NCI-H1092 treated with DMSO at 0.1 percent for 48 hours (cell line): Measurements from ENCODE around the gene PTGR2.
"Not testable (repeated sequence)": the region's sequence is repeated elsewhere in the genome, so short reads cannot be mapped to it uniquely, and the experiment has no call there.

Source experiments
- DNase-seq: peaks from one replicate; lab custom pipeline; 2025; lab: John Stamatoyannopoulos, UW

The PTGR2 gene

DNA sequence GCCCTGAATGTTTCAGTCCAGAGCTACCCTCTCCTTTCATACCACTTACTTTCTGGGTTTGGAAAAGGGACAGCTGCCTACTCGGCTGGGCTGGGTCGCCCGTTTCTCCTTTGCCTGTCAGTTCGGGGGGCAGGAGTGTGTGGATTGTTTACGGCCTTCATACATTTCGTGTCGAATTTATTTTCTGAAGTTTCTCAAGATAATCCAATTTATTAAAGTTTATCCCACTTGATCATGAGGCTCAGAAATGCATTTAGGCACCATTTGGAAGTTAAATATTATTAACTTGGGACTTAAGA, 35.6 kb downstream of the PTGR2 start:
- DNase-seq: no peak

DNA sequence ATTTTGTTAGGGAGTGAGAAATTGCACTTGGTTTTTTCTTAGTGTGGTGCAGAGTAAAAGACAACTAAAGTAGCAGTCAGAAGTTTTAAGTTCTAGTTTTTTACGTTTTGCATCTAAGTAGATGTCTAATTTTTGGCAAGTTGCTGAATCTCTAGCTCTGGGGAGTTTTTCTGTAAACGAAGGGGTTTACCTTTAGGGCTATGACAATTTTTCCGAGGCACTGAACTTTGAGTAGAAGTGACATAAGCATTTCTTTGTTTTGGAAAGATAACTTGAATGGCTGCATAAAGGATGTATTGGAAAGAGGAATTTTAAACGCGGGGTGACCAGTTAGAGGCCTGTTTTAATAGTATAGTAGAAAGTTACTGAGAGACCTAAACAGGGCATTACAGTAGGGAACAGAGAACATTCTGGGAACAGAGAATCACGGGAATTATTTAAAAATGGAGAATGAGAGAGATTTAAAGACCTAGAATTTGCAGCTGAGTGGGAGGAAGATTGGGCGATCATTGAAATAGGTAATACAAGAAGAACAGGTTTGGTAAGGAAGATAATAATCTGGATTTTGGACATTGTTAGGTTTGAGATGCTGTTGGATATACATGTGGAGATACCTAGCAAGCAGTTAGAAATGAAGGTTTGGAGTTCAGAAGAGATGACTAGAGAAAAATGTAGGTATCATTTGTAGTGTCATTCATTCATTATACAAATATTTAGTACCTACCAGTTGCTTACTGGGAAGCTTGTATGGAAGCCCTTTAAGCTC, 36.2 kb downstream of the PTGR2 start:
- no peak for DNase-seq

DNA sequence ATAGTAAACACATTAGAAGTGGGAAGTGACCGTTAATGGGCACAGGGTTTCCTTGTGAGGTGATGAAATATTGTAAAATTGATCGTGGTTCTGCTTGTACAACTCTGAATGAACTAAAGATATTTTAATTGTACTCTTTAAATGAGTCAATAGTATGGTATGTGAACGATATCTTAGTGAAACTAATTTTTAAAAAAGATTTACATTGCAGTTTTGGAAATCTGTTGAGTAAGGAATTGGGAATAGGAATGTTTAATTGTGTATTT, 36.8 kb downstream of the PTGR2 start:
- DNase-seq: no peak

DNA sequence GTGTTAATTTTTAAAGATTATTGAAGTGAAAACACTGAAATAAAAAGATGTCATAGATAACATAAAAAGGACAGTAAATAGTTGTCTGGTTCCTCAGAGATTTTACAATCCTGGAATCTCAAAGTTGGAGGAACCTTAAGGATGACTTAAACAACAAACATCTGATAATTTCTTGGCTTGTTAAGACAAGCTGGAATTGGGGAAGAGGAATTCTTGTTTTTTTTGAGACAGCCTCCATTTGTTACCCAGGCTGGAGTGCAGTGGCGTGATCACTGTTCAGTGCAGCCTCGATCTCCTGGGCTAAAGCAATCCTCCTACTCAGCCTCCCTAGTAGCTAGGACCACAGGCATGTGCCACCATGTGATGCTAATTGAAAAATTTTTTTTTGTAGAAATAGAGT, 37.3 kb downstream of the PTGR2 start:
- no peak for DNase-seq

DNA sequence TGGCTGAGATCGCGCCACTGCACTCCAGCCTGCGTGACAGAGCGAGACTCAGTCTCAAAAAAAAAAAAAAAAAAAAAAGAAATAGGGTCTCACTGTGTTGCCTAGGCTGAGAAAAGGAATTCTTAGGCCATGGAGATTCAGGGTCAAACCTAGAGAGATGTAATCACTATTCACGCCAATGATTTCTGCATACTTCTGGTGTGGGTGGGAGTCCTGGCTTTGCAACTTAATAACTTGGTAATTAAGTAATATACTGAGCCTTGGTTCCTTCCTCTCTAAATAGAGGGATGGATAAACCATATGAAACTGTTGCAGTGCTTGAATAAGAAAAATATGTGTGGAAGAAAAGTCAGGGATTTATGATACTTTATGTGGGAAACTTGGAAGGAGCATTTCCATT, 37.7 kb downstream of the PTGR2 start:
- no peak for DNase-seq

DNA sequence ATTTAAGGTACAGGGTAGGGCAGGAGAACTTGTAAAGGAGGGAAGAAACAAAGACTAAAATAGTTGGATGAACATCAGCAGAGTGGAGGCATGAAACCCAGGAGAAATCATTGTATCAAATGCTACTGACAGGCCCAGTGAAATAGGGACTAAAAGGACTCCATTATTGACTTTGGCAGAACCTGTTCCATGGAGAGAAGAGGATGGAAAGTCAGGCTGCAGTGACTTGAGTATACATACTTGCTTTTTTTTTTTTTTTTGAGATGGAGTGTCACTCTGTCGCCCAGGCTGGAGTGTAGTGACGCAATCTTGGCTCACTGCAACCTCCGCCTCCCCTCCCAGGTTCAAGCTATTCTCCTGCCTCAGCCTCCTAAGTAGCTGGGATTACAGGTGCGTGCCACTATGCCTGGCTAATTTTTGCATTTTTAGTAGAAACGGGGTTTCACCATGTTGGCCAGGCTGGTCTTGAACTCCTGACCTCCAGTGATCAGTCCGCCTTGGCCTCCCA, 42.6 kb downstream of the PTGR2 start:
- not testable (repeated sequence) for DNase-seq

DNA sequence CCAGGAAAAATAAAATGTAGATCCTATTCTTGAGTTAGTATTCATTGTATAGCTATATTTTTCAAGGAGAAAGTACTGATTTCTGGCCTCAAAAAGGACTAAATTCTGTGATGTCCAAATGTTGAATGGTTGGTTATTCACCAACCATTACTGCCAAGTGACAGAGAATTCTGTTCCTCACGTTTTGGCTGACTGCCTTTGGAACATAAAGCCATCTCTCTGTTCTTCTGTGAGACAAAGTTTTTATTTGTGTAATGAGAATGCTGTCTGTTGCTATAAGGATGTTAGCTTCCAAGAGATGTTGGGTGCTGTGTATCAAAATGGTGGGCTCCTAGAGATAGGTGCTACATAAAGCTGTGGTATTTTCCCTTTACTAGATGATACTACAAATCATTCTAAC, 44.3 kb downstream of the PTGR2 start:
- no peak for DNase-seq

DNA sequence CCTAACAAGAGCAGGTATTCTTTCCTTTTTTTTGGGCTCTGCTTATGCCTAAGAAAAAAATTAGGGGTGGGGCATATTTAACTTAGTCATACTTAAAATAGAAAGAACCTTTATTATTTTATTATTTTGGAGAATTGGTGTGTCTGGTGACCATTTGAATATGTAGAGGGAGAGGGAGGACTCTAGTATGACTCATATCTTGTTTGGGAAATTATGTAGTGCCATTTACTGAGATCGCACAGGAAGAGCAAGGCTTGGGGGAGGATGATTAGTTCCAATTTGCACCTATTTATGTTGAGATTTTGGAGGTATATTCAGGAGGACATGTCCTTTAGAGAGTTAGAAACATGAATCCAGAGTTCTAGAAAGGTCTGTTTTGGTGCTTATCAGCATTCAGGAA, 44.9 kb downstream of the PTGR2 start:
- DNase-seq: no peak

DNA sequence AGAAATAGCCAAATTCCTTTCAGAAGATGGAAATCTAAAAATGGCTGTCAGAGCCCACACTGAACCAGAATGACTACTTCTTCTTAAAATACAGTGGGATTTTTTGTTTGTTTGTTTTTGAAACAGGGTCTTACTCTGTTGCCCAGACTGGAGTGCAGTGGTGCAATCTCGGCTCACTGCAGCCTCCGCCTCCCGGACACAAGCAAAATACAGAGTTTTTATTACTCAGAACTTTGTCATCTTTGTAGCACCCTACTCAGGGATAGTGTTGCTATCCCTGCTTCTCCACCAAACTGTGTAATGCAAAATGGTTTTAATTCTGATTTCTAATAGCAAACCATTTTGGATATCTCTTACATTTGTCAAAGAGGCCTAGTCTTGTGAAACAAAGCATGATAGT, 51.4 kb downstream of the PTGR2 start:
- DNase-seq: no peak

DNA sequence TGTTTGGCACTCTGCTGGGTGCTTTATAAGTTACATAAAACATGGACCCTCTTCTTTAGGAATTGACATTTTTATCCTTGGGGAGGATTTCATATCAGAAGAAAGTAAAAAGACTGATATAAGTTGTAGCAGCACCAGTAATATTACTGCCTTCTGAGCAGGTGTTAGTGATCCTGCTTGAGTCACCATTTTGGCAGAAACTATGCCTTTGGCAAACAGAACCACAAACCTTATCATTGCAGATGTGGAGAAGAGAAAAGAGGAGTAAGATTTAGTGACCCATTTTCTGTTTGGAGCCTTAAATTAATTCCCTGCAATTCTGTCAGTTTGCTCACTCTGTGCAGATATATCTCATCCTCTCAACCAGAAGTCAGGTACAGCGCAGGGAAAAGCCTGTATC, 58.0 kb downstream of the PTGR2 start:
- no peak for DNase-seq

DNA sequence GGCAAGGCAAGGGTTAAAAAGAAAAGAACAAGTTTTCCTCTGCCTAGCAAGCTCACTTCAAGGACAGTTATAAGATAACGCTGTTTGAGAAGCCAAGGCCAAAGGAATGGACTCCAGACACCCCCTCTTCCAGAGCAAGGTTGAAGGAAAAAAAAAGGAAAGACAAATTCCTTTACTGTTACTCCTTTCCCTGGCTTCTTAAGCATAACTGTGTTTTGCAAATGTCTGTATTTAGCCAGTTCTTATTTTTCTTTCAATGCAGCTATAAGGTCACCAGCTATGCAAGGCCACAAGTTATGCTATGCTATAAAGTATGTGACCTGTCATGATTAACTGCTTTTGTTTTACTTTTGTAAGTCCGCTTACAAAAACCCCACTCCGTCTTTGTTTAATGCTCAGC, 61.6 kb downstream of the PTGR2 start:
- DNase-seq: no peak

DNA sequence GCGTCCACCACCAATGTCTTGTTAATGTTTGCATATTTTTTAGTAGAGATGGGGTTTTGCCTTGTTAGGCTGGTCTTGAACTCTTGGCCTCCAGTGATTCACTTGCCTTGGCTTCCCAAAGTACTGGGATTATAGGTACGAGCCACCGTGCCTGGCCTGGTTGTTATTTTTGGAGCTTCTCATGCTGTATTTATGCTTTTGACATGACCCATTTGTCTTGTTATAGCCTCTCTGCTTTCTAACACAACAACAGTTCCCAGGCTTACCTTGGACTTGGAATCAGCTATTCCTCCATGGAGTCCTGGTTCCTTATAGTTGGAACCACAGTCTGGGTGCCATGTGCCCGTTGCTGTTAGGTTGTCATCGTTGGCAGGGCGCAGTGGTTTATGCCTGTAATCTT, 64.7 kb downstream of the PTGR2 start:
- DNase-seq: no peak

DNA sequence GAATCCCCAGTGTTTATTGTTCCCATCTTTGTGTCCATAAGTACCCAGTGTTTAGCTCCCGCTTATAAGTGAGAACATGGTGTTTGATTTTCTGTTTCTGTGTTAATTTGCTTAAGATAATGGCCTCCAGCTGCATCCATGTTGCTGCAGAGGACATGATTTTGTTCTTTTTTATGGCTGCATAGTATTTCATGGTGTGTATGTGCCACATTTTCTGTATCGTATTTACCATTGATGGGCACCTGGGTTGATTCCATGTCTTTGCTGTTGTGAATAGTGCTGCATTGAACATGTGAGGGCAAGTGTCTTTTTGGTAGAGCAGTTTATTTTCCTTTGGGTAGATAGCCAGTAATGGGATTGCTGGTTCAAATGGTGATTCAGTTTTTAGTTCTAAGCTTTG, 67.8 kb downstream of the PTGR2 start:
- not testable (repeated sequence) for DNase-seq

DNA sequence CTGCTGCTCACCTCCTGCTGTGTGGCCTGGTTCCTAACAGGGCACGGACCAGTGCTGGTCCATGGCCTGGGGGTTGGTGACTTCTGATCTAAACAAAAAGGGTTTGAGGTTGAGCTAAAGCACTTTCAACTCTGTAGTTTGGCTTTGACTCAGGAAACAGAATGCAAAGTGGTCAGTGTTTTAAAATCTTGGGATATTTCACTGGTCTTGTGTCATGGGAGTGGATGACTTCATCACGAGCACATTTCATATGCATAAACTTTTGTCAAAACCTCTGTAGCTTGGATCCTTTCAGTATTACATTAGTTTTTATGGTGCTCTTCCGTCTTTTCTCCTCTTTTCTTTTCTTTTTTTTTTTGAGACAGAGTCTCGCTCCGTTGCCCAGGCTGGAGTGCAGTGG, 72.7 kb downstream of the PTGR2 start:
- DNase-seq: no peak
